Neural progenitor cell (in vitro differentiated cells): Measurements from ENCODE around the gene WDFY2. TPM values are rescaled to one million over a fixed set of nuclear protein-coding genes. Genes with fewer than 3 reads are reported as not detected.
A peak's percentile ranks its signal among the peaks of the same experiment; 100 is the strongest.

ENCODE experiments used
- DNase-seq: peaks from one replicate; pipeline ENCODE4 v3.0.0-alpha.2; 2016; ENCODE audit warnings: low spot score
- H2AFZ ChIP-seq: fragments of 200-600 bp; sonication (generic); replicated peaks from 2 replicates; pipeline ENCODE4 v1.6.1; 2016; ENCODE audit warnings: antibody characterized with exemption
- H3F3A ChIP-seq: fragments of 200-600 bp; sonication (generic); 2 replicates; pipeline ENCODE4 v1.6.1; 2016; ENCODE audit warnings: antibody characterized with exemption, low read depth
- H3K27ac ChIP-seq: fragments of 200-600 bp; sonication (generic); 2 replicates; pipeline ENCODE4 v1.5.1; 2016; ENCODE audit warnings: mild to moderate bottlenecking
- H3K27me3 ChIP-seq: fragments of 200-600 bp; sonication (generic); 2 replicates; pipeline ENCODE4 v1.6.1; 2016; ENCODE audit warnings: mild to moderate bottlenecking, moderate library complexity
- H3K36me3 ChIP-seq: fragments of 200-600 bp; sonication (generic); 2 replicates; pipeline ENCODE4 v1.5.1; 2016
- H3K4me1 ChIP-seq: fragments of 200-600 bp; sonication (generic); 2 replicates; pipeline ENCODE4 v1.6.1; 2016; ENCODE audit warnings: mixed run types
- H3K4me2 ChIP-seq: fragments of 200-600 bp; sonication (generic); 2 replicates; pipeline ENCODE4 v1.6.1; 2016
- H3K4me3 ChIP-seq: fragments of 200-600 bp; sonication (generic); 2 replicates; pipeline ENCODE4 v1.5.1; 2016
- H3K79me2 ChIP-seq: fragments of 200-600 bp; sonication (generic); 2 replicates; pipeline ENCODE4 v1.6.1; 2016; ENCODE audit warnings: low read depth
- H3K9ac ChIP-seq: fragments of 200-600 bp; sonication (generic); 2 replicates; pipeline ENCODE4 v1.6.1; 2016
- H3K9me3 ChIP-seq: fragments of 200-600 bp; sonication (generic); 2 replicates; pipeline ENCODE4 v1.5.1; 2016; ENCODE audit warnings: low read depth
- H4K20me1 ChIP-seq: fragments of 200-600 bp; sonication (generic); 2 replicates; pipeline ENCODE4 v1.6.1; 2016; ENCODE audit warnings: low read depth
- H3K27ac Mint-ChIP-seq: 3 replicates; pipeline ENCODE4 v1.8.0; 2021; ENCODE audit warnings: mixed read lengths
- H3K27me3 Mint-ChIP-seq: 2 replicates; pipeline ENCODE4 v1.8.0; 2022; ENCODE audit warnings: low read depth, mild to moderate bottlenecking, inconsistent platforms, moderate library complexity, mixed read lengths; ENCODE audit not compliant: insufficient read depth
- H3K36me3 Mint-ChIP-seq: 3 replicates; pipeline ENCODE4 v1.8.0; 2021; ENCODE audit warnings: mixed read lengths
- H3K4me1 Mint-ChIP-seq: 3 replicates; pipeline ENCODE4 v1.8.0; 2021; ENCODE audit warnings: mixed read lengths
- H3K4me3 Mint-ChIP-seq: 3 replicates; pipeline ENCODE4 v1.8.0; 2021; ENCODE audit warnings: mild to moderate bottlenecking, moderate library complexity, mixed read lengths
- H3K9me3 Mint-ChIP-seq: 3 replicates; pipeline ENCODE4 v1.8.0; 2020; ENCODE audit warnings: mixed read lengths
- CTCF ChIP-seq: fragments of 200-600 bp; sonication (generic); IDR thresholded peaks from 2 replicates; pipeline ENCODE4 v1.5.1; 2017; ENCODE audit warnings: antibody characterized with exemption, mild to moderate bottlenecking
- EZH2 ChIP-seq: fragments of 200-600 bp; sonication (generic); IDR thresholded peaks from 2 replicates; pipeline ENCODE4 v1.6.1; 2017; ENCODE audit warnings: antibody characterized with exemption, mild to moderate bottlenecking, moderate library complexity
- EZH2phosphoT487 ChIP-seq: fragments of 200-600 bp; sonication (generic); IDR thresholded peaks from 2 replicates; pipeline ENCODE4 v1.6.1; 2017; ENCODE audit warnings: antibody characterized with exemption
- total RNA-seq: library from RNA; depleted of rRNA; stranded (reverse); fragments of >200 nt; gene quantifications from 2 replicates; pipeline ENCODE4 v1.2.3, GENCODE V29; 2015; ENCODE audit warnings: low replicate concordance

Gene WDFY2, protein sequence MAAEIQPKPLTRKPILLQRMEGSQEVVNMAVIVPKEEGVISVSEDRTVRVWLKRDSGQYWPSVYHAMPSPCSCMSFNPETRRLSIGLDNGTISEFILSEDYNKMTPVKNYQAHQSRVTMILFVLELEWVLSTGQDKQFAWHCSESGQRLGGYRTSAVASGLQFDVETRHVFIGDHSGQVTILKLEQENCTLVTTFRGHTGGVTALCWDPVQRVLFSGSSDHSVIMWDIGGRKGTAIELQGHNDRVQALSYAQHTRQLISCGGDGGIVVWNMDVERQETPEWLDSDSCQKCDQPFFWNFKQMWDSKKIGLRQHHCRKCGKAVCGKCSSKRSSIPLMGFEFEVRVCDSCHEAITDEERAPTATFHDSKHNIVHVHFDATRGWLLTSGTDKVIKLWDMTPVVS
- total RNA-seq: 18.3 and 18.4 TPM in 2 replicates

GRCh38 chr13:51583875-51584730, at the start of gene WDFY2:
TSS of gene WDFY2 (plus strand) at chr13:51584462. CDS start at chr13:51584688, 226 bp downstream.
- Mint-ChIP-seq H3K9me3 (no peaks in the 10 kb centered on the region), H3K4me1 (peaks cover 41% of the 10 kb centered on the region), H3K4me3 (peak within 1 kb of the TSS; percentile 95), H3K27me3 (peaks cover 5% of the 10 kb centered on the region), H3K36me3 (peaks cover 3% of the 10 kb centered on the region), H3K27ac (peak within 1 kb of the TSS; percentile 92)
- Histone ChIP-seq H3K36me3 (no peaks in the 10 kb centered on the region), H3K4me2 (peak within 1 kb of the TSS; percentile 82), H3K79me2 (peaks cover 42% of the 10 kb centered on the region), H2AFZ (peak within 1 kb of the TSS; percentile 77), H3F3A (peaks cover 39% of the 10 kb centered on the region), H3K27ac (peak within 1 kb of the TSS; percentile 72), H3K27me3 (no peaks in the 10 kb centered on the region), H3K9me3 (no peaks in the 10 kb centered on the region), H4K20me1 (peaks cover 31% of the 10 kb centered on the region), H3K4me3 (peak within 1 kb of the TSS; percentile 87), H3K4me1 (peaks cover 37% of the 10 kb centered on the region), H3K9ac (peak within 1 kb of the TSS; percentile 48)
- TF ChIP-seq EZH2 (no peak), CTCF (no peak), EZH2phosphoT487 (no peak)
- DNase-seq: peak; percentile 100

- no peaks in the 10 kb centered on the region for H3K9me3 ChIP-seq
- H4K20me1 ChIP-seq: no peaks in the 10 kb centered on the region
- H3K36me3 ChIP-seq: no peaks in the 10 kb centered on the region
- Mint-ChIP-seq H3K9me3 (peaks cover 2% of the 10 kb centered on the region), H3K27ac (no peak overlapping the region), H3K4me3 (no peak overlapping the region), H3K27me3 (no peaks in the 10 kb centered on the region), H3K36me3 (no peaks in the 10 kb centered on the region), H3K4me1 (peaks cover 24% of the 10 kb centered on the region)
- H2AFZ ChIP-seq: no peak overlapping the region
- no peaks in the 10 kb centered on the region for H3K27me3 ChIP-seq
- H3K4me3 ChIP-seq: no peak overlapping the region
- no peak overlapping the region for H3K4me2 ChIP-seq
- peaks cover 9% of the 10 kb centered on the region for H3K4me1 ChIP-seq
- no peak for DNase-seq
- no peaks in the 10 kb centered on the region for H3K79me2 ChIP-seq
- H3K27ac ChIP-seq: no peak overlapping the region
- no peak overlapping the region for H3K9ac ChIP-seq
- no peak for TF ChIP-seq CTCF
- no peak for TF ChIP-seq EZH2phosphoT487
- no peak for TF ChIP-seq EZH2
- H3F3A ChIP-seq: peaks cover 9% of the 10 kb centered on the region
Measured at GRCh38 chr13:51538591-51539179, 45.6 kb upstream of the WDFY2 start.

GRCh38 chr13:51539887-51540286, 44.4 kb upstream of the WDFY2 start:
- no peaks in the 10 kb centered on the region for H3K9me3 ChIP-seq
- peaks cover 9% of the 10 kb centered on the region for H3K4me1 ChIP-seq
- H3K27me3 Mint-ChIP-seq: no peaks in the 10 kb centered on the region
- no peak overlapping the region for H3K27ac ChIP-seq
- H3K27ac Mint-ChIP-seq: no peak overlapping the region
- H3K27me3 ChIP-seq: no peaks in the 10 kb centered on the region
- H2AFZ ChIP-seq: no peak overlapping the region
- H3K79me2 ChIP-seq: no peaks in the 10 kb centered on the region
- no peaks in the 10 kb centered on the region for H3K36me3 ChIP-seq
- peaks cover 24% of the 10 kb centered on the region for H3K4me1 Mint-ChIP-seq
- H3K36me3 Mint-ChIP-seq: no peaks in the 10 kb centered on the region
- no peak for DNase-seq
- no peak overlapping the region for H3K4me3 Mint-ChIP-seq
- TF ChIP-seq EZH2phosphoT487 (no peak), EZH2 (no peak), CTCF (no peak)
- H3K9ac ChIP-seq: no peak overlapping the region
- peaks cover 2% of the 10 kb centered on the region for H3K9me3 Mint-ChIP-seq
- no peaks in the 10 kb centered on the region for H4K20me1 ChIP-seq
- H3K4me3 ChIP-seq: no peak overlapping the region
- H3K4me2 ChIP-seq: no peak overlapping the region
- H3F3A ChIP-seq: peaks cover 9% of the 10 kb centered on the region
